ENCODE data around the gene KAT6B.

DNA sequence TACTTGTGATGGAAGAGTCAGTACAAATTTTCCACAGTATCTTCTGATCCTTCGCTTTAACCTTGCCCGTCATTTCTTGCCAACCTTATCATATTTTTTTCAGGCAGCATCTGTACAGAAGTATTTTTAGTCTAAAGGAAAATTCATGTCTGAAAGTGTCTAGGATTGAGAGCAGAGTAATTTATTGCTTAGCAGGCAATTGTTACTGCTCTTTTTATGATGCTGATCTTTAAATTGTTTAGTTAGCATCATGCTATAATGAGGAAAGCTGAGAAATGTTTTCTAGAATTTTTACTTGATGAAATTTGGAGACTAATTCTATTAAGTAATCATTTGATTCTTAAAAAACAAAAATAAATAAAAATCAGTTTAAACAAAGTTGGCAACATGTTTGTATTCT is 20.6 kb downstream of the KAT6B start:
- TF ChIP-seq, protein P1, sequence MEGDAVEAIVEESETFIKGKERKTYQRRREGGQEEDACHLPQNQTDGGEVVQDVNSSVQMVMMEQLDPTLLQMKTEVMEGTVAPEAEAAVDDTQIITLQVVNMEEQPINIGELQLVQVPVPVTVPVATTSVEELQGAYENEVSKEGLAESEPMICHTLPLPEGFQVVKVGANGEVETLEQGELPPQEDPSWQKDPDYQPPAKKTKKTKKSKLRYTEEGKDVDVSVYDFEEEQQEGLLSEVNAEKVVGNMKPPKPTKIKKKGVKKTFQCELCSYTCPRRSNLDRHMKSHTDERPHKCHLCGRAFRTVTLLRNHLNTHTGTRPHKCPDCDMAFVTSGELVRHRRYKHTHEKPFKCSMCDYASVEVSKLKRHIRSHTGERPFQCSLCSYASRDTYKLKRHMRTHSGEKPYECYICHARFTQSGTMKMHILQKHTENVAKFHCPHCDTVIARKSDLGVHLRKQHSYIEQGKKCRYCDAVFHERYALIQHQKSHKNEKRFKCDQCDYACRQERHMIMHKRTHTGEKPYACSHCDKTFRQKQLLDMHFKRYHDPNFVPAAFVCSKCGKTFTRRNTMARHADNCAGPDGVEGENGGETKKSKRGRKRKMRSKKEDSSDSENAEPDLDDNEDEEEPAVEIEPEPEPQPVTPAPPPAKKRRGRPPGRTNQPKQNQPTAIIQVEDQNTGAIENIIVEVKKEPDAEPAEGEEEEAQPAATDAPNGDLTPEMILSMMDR (IDR thresholded peaks at IDR 0.05) = no peak
- TF ChIP-seq POLR2AphosphoS5 (IDR thresholded peaks at IDR 0.05) (no peak), POLR2A (IDR thresholded peaks at IDR 0.05) (no peak), EP300 (IDR thresholded peaks at IDR 0.05) (no peak)

Measured in stomach (tissue), 4 donors.